Activated T-cell treated with anti-CD3 and anti-CD28 coated beads for 4 hours (primary cell): ENCODE data around the gene TM9SF3.
"Not testable (repeated sequence)": the region's sequence is repeated elsewhere in the genome, so short reads cannot be mapped to it uniquely, and the experiment has no call there.

Experiments used
- DNase-seq: peaks from one replicate; pipeline ENCODE4 v3.0.0-alpha.2; 2020

TM9SF3 gene

GRCh38 chr10:96565774-96566173, 21.0 kb downstream of the TM9SF3 start:
- DNase-seq, result no peak

- DNase-seq, result no peak
These were observed 25.6 kb downstream of the TM9SF3 start for GRCh38 chr10:96560966-96561887.

GRCh38 chr10:96560489-96560888, 26.3 kb downstream of the TM9SF3 start:
- DNase-seq, result no peak

GRCh38 chr10:96556003-96556402, 30.8 kb downstream of the TM9SF3 start:
- DNase-seq, result no peak

- no peak for DNase-seq
These were observed 31.5 kb downstream of the TM9SF3 start for GRCh38 chr10:96555330-96555729.

- DNase-seq, result no peak
These were observed 38.2 kb downstream of the TM9SF3 start for GRCh38 chr10:96548589-96548988.

- not testable (repeated sequence) for DNase-seq
These were observed 41.3 kb downstream of the TM9SF3 start for GRCh38 chr10:96545558-96545957.

GRCh38 chr10:96541921-96542320, 44.9 kb downstream of the TM9SF3 start:
- no peak for DNase-seq

GRCh38 chr10:96540240-96540639, 46.6 kb downstream of the TM9SF3 start:
- DNase-seq, result no peak

GRCh38 chr10:96538683-96539082, 48.1 kb downstream of the TM9SF3 start:
- DNase-seq, result no peak

- DNase-seq, result no peak
These were observed 50.7 kb downstream of the TM9SF3 start for GRCh38 chr10:96536129-96536528.

- DNase-seq, result no peak
These were observed 54.3 kb downstream of the TM9SF3 start for GRCh38 chr10:96532523-96532922.

GRCh38 chr10:96529634-96530279, 57.1 kb downstream of the TM9SF3 start:
- DNase-seq, result no peak

GRCh38 chr10:96524741-96525140, 62.1 kb downstream of the TM9SF3 start:
- no peak for DNase-seq

GRCh38 chr10:96517284-96517683, 69.5 kb downstream of the TM9SF3 start:
- DNase-seq, result no peak

- no peak for DNase-seq
These were observed 70.5 kb downstream of the TM9SF3 start for GRCh38 chr10:96516337-96516736.

- no peak for DNase-seq
These were observed 72.9 kb downstream of the TM9SF3 start, which contains the start of gene TLL2 for GRCh38 chr10:96513698-96514561. TSS of gene TLL2 (minus strand) at chr10:96513926. CDS start at chr10:96513685, 241 bp downstream.

- DNase-seq, result peak; percentile 7
These were observed 73.5 kb downstream of the TM9SF3 start for GRCh38 chr10:96513305-96513697.

GRCh38 chr10:96512524-96513304, 74.1 kb downstream of the TM9SF3 start:
- no peak for DNase-seq

- DNase-seq, result no peak
These were observed 75.5 kb downstream of the TM9SF3 start for GRCh38 chr10:96511044-96511945.

- DNase-seq, result no peak
These were observed 77.7 kb downstream of the TM9SF3 start for GRCh38 chr10:96509017-96509641.
